ENCODE measurements around the gene INSIG2.

The INSIG2 gene

DNA sequence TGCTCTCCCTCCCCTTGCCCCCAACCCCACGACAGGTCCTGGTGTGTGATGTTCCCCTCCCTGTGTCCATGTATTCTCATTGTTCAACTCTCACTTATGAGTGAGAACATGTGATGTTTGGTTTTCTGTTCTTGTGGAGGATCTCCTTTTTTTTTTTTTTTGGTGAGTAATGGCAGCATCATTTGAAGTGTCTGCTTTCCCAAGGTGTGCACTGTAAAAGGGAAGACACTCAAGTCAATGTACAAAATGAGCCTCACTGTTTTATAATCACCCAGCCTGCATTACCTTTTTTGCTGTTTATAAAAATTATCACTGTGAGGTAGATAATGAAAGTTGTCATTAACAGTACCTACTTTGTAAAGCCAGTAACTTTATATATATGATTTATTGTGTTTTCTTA, 56.9 kb downstream of the INSIG2 start:
- no peaks in the 10 kb centered on the region for H3K27me3 ChIP-seq (ENCODE audit: low read depth, low read length)
- H3K4me1 ChIP-seq (ENCODE audit: control insufficient read depth in 1 of 2, insufficient read depth in 2 of 2, low read length in 2 of 2), result no peaks in the 10 kb centered on the region
- H3K9me3 ChIP-seq (ENCODE audit: control insufficient read depth in 1 of 2, low read length in 2 of 2), result no peaks in the 10 kb centered on the region
- H3K27ac ChIP-seq (ENCODE audit: low read length), result no peak overlapping the region
- H3K36me3 ChIP-seq (ENCODE audit: control insufficient read depth in 1 of 2, insufficient read depth in 2 of 2, low read length in 2 of 2), result no peaks in the 10 kb centered on the region
- no peak overlapping the region for H3K4me3 ChIP-seq (ENCODE audit: low read depth in 1 of 2, low read length in 2 of 2)

DNA sequence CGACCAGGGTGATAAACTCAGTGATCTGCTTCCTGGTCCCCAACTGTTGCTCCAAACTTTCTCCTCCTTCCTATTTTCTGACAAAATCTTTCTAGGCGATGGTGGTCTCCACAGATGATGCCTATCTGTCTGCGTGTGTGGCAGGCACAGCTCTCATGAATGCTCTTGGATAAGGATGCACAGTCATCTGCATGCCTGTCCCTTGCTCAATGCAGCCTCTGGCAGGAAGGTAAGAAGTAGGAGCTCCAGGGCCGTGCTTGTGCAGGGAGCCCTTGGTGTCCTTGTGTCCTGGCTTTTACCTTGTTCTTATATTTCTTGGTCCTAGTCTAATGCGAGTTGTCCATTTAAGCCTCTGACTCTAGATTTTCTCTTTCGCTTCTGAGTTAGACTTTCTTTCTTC, 57.5 kb downstream of the INSIG2 start:
- H3K36me3 ChIP-seq (ENCODE audit: control insufficient read depth in 1 of 2, insufficient read depth in 2 of 2, low read length in 2 of 2), result no peaks in the 10 kb centered on the region
- no peaks in the 10 kb centered on the region for H3K9me3 ChIP-seq (ENCODE audit: control insufficient read depth in 1 of 2, low read length in 2 of 2)
- H3K4me3 ChIP-seq (ENCODE audit: low read depth in 1 of 2, low read length in 2 of 2), result no peak overlapping the region
- no peak overlapping the region for H3K27ac ChIP-seq (ENCODE audit: low read length)
- H3K27me3 ChIP-seq (ENCODE audit: low read depth, low read length), result no peaks in the 10 kb centered on the region
- no peaks in the 10 kb centered on the region for H3K4me1 ChIP-seq (ENCODE audit: control insufficient read depth in 1 of 2, insufficient read depth in 2 of 2, low read length in 2 of 2)

DNA sequence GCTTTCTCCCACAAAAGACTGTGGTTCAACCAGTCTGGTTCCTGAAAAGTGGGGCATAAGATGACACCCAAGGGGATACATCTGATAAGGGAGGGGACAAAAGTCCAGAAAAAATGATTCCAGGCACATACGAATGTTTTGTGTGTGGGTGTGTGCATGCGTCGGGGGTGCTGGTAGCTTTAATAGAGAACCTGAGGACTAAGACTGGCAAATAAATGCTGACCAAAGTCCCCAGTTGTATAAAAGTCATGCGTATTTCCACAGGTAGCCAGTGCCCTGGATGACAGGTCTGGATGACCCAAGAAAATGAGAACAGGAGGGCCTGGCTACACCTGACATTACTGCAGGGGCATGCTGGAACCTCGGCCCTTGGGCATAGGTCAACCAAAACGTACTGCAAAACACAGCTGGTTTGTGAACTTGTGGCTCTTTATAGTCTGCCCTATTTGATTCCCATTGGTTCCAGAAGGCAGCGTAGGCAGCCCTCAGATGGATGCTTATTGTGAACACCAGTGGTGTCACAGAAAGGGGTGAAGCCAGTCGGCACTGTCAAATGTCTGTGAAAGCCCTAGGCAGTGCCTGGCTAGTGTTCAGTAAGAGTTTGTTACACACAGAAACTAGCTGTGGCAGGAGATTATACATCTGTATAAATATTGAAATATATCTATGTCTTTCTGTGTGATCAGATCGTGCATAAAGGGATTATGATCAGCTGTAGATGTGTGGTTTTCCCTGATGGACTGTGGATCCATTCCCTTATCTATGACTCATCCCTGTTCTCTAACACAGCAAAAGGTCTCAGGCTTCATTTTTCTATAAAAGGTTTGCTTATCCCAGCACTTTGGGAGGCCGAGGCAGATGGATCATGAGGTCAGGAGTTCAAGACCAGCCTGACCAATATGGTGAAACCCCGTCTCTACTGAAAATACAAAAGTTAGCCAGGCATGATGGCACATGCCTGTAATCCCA, 58.3 kb downstream of the INSIG2 start:
- Histone ChIP-seq H3K27ac (ENCODE audit: low read length) (no peak overlapping the region), H3K4me1 (ENCODE audit: control insufficient read depth in 1 of 2, insufficient read depth in 2 of 2, low read length in 2 of 2) (no peaks in the 10 kb centered on the region), H3K9me3 (ENCODE audit: control insufficient read depth in 1 of 2, low read length in 2 of 2) (no peaks in the 10 kb centered on the region), H3K36me3 (ENCODE audit: control insufficient read depth in 1 of 2, insufficient read depth in 2 of 2, low read length in 2 of 2) (no peaks in the 10 kb centered on the region), H3K4me3 (ENCODE audit: low read depth in 1 of 2, low read length in 2 of 2) (no peak overlapping the region), H3K27me3 (ENCODE audit: low read depth, low read length) (no peaks in the 10 kb centered on the region)

DNA sequence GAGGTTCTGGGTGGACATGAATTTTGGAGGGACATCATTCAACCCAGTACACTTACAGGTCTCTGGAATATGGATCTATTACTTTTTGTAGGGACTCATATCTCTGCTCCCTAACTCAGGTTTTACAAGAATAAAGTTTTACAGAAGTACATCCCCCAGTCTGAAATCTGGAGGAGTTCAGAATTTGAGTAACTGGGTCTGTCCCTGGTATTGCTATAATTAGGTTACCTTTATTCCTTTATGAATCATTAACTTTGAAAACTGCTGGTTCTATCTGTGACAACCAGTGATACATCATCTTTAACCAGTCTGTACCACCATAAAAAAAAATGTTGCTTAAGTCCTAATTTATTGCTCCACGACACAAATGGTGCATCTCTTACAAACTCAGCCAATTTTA, 59.9 kb downstream of the INSIG2 start:
- Histone ChIP-seq H3K4me3 (ENCODE audit: low read depth in 1 of 2, low read length in 2 of 2) (no peak overlapping the region), H3K27ac (ENCODE audit: low read length) (no peak overlapping the region), H3K27me3 (ENCODE audit: low read depth, low read length) (no peaks in the 10 kb centered on the region), H3K9me3 (ENCODE audit: control insufficient read depth in 1 of 2, low read length in 2 of 2) (no peaks in the 10 kb centered on the region), H3K36me3 (ENCODE audit: control insufficient read depth in 1 of 2, insufficient read depth in 2 of 2, low read length in 2 of 2) (no peaks in the 10 kb centered on the region), H3K4me1 (ENCODE audit: control insufficient read depth in 1 of 2, insufficient read depth in 2 of 2, low read length in 2 of 2) (no peaks in the 10 kb centered on the region)

DNA sequence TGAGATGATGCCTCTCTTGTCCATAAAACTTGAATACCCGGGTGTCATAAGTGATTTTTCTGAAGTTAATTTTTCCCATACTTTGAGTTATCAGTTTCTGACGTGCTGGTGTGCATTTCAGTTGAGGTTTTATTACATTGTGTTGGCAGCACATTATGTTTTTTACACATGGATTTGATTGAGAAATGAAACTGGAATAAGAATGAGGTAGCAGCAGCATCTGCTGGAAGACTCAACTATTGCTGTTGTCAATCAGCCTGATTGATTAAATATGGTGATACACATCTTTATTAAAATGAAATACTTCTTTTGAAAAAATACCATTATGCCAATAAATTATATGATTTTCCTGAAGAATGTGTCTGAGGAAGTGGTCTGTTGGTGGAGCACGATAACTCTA, 60.5 kb downstream of the INSIG2 start:
- H3K4me1 ChIP-seq (ENCODE audit: control insufficient read depth in 1 of 2, insufficient read depth in 2 of 2, low read length in 2 of 2), result no peaks in the 10 kb centered on the region
- H3K27me3 ChIP-seq (ENCODE audit: low read depth, low read length), result no peaks in the 10 kb centered on the region
- H3K27ac ChIP-seq (ENCODE audit: low read length), result no peak overlapping the region
- no peaks in the 10 kb centered on the region for H3K9me3 ChIP-seq (ENCODE audit: control insufficient read depth in 1 of 2, low read length in 2 of 2)
- no peaks in the 10 kb centered on the region for H3K36me3 ChIP-seq (ENCODE audit: control insufficient read depth in 1 of 2, insufficient read depth in 2 of 2, low read length in 2 of 2)
- no peak overlapping the region for H3K4me3 ChIP-seq (ENCODE audit: low read depth in 1 of 2, low read length in 2 of 2)

DNA sequence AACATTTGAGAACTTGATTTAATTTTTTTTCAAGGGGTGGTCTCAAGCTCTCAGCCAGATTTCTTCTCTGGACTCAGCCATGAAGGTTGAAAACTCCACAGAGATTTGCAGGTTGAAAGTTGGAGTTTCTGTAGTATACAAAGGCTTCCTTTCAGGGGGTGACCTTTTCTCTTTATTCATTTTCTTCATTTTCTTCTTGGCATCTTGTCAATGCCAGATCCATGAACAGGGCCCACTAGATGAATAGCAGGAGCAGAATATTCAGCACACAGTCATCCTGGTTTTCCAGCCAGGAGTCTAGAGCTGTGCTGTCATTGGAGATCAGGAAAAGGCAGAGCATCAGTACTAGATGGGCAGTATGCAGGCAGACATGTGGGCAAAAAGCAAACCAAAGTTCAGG, 62.0 kb downstream of the INSIG2 start:
- H3K4me3 ChIP-seq (ENCODE audit: low read depth in 1 of 2, low read length in 2 of 2), result no peak overlapping the region
- no peaks in the 10 kb centered on the region for H3K27me3 ChIP-seq (ENCODE audit: low read depth, low read length)
- H3K4me1 ChIP-seq (ENCODE audit: control insufficient read depth in 1 of 2, insufficient read depth in 2 of 2, low read length in 2 of 2), result no peaks in the 10 kb centered on the region
- no peaks in the 10 kb centered on the region for H3K9me3 ChIP-seq (ENCODE audit: control insufficient read depth in 1 of 2, low read length in 2 of 2)
- H3K36me3 ChIP-seq (ENCODE audit: control insufficient read depth in 1 of 2, insufficient read depth in 2 of 2, low read length in 2 of 2), result no peaks in the 10 kb centered on the region
- H3K27ac ChIP-seq (ENCODE audit: low read length), result no peak overlapping the region

DNA sequence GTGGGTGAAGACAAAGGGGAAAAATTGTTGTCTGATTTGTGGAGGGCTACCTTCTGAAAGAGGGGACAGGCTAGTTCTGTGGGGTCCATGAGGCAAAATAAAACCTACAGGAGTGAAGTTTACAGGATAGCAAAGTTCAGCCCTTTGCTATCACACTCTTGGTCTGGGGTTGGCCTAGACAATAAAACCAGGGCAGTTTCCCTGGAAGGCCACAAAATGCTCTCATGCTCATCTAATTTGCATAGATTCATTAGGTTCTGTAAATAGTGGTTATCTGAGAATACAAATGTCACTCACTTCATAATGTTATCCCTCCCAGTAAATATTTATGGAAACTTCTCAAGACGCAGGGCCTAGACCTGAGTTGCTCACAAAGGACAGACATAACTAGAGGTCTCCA, 63.6 kb downstream of the INSIG2 start:
- Histone ChIP-seq H3K36me3 (ENCODE audit: control insufficient read depth in 1 of 2, insufficient read depth in 2 of 2, low read length in 2 of 2) (no peaks in the 10 kb centered on the region), H3K9me3 (ENCODE audit: control insufficient read depth in 1 of 2, low read length in 2 of 2) (no peaks in the 10 kb centered on the region), H3K4me1 (ENCODE audit: control insufficient read depth in 1 of 2, insufficient read depth in 2 of 2, low read length in 2 of 2) (no peaks in the 10 kb centered on the region), H3K4me3 (ENCODE audit: low read depth in 1 of 2, low read length in 2 of 2) (no peak overlapping the region), H3K27me3 (ENCODE audit: low read depth, low read length) (no peaks in the 10 kb centered on the region), H3K27ac (ENCODE audit: low read length) (no peak overlapping the region)

DNA sequence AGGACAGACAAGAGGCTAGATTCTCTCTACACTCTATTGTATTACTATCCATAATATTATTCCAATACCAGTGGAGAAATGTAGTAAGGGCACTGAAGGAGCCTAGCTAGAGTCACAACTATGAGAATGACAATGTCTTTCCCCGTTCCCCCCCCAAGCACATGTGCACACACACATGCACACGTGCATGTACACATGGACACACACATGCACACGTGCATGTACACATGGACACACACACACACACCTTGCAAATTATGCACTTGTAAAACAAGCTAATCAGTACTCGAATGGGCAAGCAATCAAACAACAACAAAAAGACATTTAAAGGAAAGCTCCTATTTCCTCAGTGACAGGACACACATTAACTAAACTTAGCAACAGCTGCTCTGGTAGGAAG, 65.2 kb downstream of the INSIG2 start:
- no peaks in the 10 kb centered on the region for H3K36me3 ChIP-seq (ENCODE audit: control insufficient read depth in 1 of 2, insufficient read depth in 2 of 2, low read length in 2 of 2)
- H3K27me3 ChIP-seq (ENCODE audit: low read depth, low read length), result no peaks in the 10 kb centered on the region
- H3K9me3 ChIP-seq (ENCODE audit: control insufficient read depth in 1 of 2, low read length in 2 of 2), result no peaks in the 10 kb centered on the region
- no peak overlapping the region for H3K4me3 ChIP-seq (ENCODE audit: low read depth in 1 of 2, low read length in 2 of 2)
- H3K4me1 ChIP-seq (ENCODE audit: control insufficient read depth in 1 of 2, insufficient read depth in 2 of 2, low read length in 2 of 2), result no peaks in the 10 kb centered on the region
- no peak overlapping the region for H3K27ac ChIP-seq (ENCODE audit: low read length)

DNA sequence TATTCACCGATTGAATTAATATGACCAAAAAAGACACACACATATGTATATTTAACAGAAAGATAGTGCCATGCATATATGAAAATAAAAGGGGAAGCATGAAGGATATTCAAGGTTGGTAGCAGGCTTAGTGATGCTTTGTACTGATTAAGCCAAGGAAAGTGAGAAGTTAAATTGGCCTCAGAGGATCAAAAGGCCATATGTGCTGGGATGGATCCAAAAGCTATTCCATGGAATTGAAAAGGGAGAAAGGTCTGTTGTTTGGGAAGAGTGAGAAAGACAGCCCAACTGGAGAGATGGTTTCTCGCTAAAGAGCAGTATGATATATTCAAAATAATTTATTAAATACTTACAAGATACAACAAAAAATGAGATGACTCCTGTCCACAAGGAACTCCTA, 65.9 kb downstream of the INSIG2 start:
- Histone ChIP-seq H3K4me1 (ENCODE audit: control insufficient read depth in 1 of 2, insufficient read depth in 2 of 2, low read length in 2 of 2) (no peaks in the 10 kb centered on the region), H3K9me3 (ENCODE audit: control insufficient read depth in 1 of 2, low read length in 2 of 2) (no peaks in the 10 kb centered on the region), H3K4me3 (ENCODE audit: low read depth in 1 of 2, low read length in 2 of 2) (no peak overlapping the region), H3K36me3 (ENCODE audit: control insufficient read depth in 1 of 2, insufficient read depth in 2 of 2, low read length in 2 of 2) (no peaks in the 10 kb centered on the region), H3K27ac (ENCODE audit: low read length) (no peak overlapping the region), H3K27me3 (ENCODE audit: low read depth, low read length) (no peaks in the 10 kb centered on the region)
